HepG2 (cell line): ENCODE results near the gene ANKRD11. TPM values are rescaled to one million over a fixed set of nuclear protein-coding genes. Genes with fewer than 3 reads are reported as not detected.
A peak's percentile ranks its signal among the peaks of the same experiment; 100 is the strongest.

Source experiments
- HDAC2 ChIP-seq: sonication (generic); formaldehyde crosslinking; IDR thresholded peaks from 2 replicates; pipeline ENCODE4 v1.4.0; 2020; ENCODE audit warnings: missing genetic modification reagents
- IKZF1 ChIP-seq: fragments of 450-650 bp; IDR thresholded peaks from 2 replicates; pipeline ENCODE4 v1.7.1; 2016
- MED13 ChIP-seq: sonication (generic); formaldehyde crosslinking; IDR thresholded peaks from 2 replicates; pipeline ENCODE4 v1.5.0; 2020; ENCODE audit warnings: missing genetic modification reagents
- NCOA5 ChIP-seq: sonication (generic); formaldehyde crosslinking; IDR thresholded peaks from 2 replicates; pipeline ENCODE4 v1.4.0; 2020; ENCODE audit warnings: missing genetic modification reagents
- NR2C2 ChIP-seq: sonication (generic); formaldehyde crosslinking; IDR thresholded peaks from 2 replicates; pipeline ENCODE4 v1.4.0; 2020; ENCODE audit warnings: missing genetic modification reagents, mild to moderate bottlenecking, moderate library complexity, borderline replicate concordance
- SOX6 ChIP-seq, 2 experiments: fragments of 450-650 bp in 1 of 2; sonication (generic) in 1 of 2; formaldehyde crosslinking in 1 of 2; IDR thresholded peaks; 2 replicates each; pipeline versions ENCODE4 v1.4.0 to v1.6.1; 2017 to 2020; ENCODE audit warnings: antibody characterized with exemption in 1 of 2, mild to moderate bottlenecking in 1 of 2, missing genetic modification reagents in 1 of 2
- SP2 ChIP-seq: sonication (generic); formaldehyde crosslinking; IDR thresholded peaks from 2 replicates; pipeline ENCODE4 v1.5.1; 2020; ENCODE audit warnings: mild to moderate bottlenecking, missing genetic modification reagents
- ZBTB44 ChIP-seq: sonication (generic); formaldehyde crosslinking; IDR thresholded peaks from 2 replicates; pipeline ENCODE4 v1.4.0; 2020; ENCODE audit warnings: missing genetic modification reagents
- ZNF569 ChIP-seq: sonication (generic); formaldehyde crosslinking; IDR thresholded peaks from 2 replicates; pipeline ENCODE4 v1.5.0; 2020; ENCODE audit warnings: mild to moderate bottlenecking, missing genetic modification reagents, moderate library complexity, borderline replicate concordance
- ZNF572 ChIP-seq: sonication (generic); formaldehyde crosslinking; IDR thresholded peaks from 2 replicates; pipeline ENCODE4 v1.5.1; 2020; ENCODE audit warnings: mild to moderate bottlenecking, missing genetic modification reagents
- ZNF605 ChIP-seq: sonication (generic); formaldehyde crosslinking; IDR thresholded peaks from 2 replicates; pipeline ENCODE4 v1.8.0; 2022; ENCODE audit warnings: mild to moderate bottlenecking, missing genetic modification reagents
- polyA plus RNA-seq, 8 experiments: library from polyadenylated mRNA; depleted of rRNA in 3 of 8; stranded (reverse) in 7 of 8; unstranded in 1 of 8; fragments of >200 nt; fragmentation: Illumina TruSeq in 4 of 8; extraction: Trizol in 4 of 8; gene quantifications; 2 replicates each; pipeline versions ENCODE4 v1.2.1 to v1.2.3, GENCODE V29; 2011 to 2016; ENCODE audit warnings: low read depth in 4 of 8, missing spikeins in 1 of 8, mixed read lengths in 1 of 8; ENCODE audit not compliant: insufficient read depth in 1 of 8
- total RNA-seq, 5 experiments: library from RNA; depleted of rRNA; stranded (reverse); fragments of >200 nt; fragmentation: Illumina TruSeq; extraction: Trizol; gene quantifications; 2 replicates each; pipeline ENCODE4 v1.2.3, GENCODE V29; 2016; ENCODE audit warnings: low read depth in 1 of 5
- TF ChIP-seq, protein P1 (sequence below): IDR thresholded peaks from 2 replicates; pipeline ENCODE4 v1.6.1; 2012; ENCODE audit warnings: low read length, improper control_type of control experiment
- TF ChIP-seq, protein P2 (sequence below): sonication (generic); formaldehyde crosslinking; IDR thresholded peaks from 2 replicates; pipeline ENCODE4 v1.9.0; 2021; ENCODE audit warnings: missing genetic modification reagents, mild to moderate bottlenecking, borderline replicate concordance
- TF ChIP-seq, protein P3 (sequence below): sonication (generic); formaldehyde crosslinking; IDR thresholded peaks from 2 replicates; pipeline ENCODE4 v1.9.0; 2021; ENCODE audit warnings: mild to moderate bottlenecking, missing genetic modification reagents
- TF ChIP-seq, protein P4 (sequence below): sonication (generic); formaldehyde crosslinking; IDR thresholded peaks from 2 replicates; pipeline ENCODE4 v1.4.0; 2020; ENCODE audit warnings: mild to moderate bottlenecking, low read depth, missing genetic modification reagents

ANKRD11 gene
- total and polyA plus RNA-seq, 2 of the 13 experiments (the other 11 are each of a cell fraction or from before 2014, with no cell fraction given), result 21.4 to 38.4 TPM

DNA sequence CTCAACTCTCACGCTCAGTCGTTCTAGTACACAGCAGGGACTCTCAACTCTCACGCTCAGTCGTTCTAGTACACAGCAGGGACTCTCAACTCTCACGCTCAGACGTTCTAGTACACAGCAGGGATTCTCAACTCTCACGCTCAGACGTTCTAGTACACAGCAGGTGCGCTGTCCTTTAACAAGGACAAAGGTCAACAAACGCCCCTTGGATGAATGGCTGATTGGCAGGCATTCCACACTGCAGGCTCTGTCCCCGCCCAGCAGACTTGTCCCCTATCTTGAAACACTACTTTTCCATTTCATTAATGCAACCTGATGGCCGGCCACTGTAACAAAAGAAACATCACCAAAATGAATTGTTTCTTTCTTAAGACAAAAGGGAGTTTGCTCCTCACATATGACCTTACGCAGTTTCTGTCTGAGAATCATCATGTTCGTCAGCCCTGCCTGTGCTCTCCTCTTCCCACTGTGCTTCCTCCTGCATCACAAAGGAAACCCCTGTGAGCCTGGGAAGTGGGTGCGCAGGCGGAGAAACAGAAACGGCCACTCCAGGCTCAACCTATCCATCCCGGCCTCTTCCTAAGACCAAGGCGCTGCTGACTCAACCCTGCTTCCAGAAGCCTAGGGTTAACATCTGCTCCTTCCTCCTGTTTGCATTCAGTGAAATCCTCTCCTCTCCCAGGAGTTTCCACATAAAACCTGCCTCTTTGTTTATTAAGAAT, 59.8 kb downstream of the ANKRD11 start (continued):
- TF ChIP-seq ZNF569 (CRISPR knock-in tag) (no peak), NR2C2 (CRISPR knock-in tag) (0 out of 2 replicates have a peak, but pooled peaks have one; percentile 13), ZBTB44 (CRISPR knock-in tag) (no peak), HDAC2 (CRISPR knock-in tag) (0 out of 2 replicates have a peak, but pooled peaks have one; percentile 9), SOX6 (IDR thresholded peaks at IDR 0.05) (no peak), SOX6 (CRISPR knock-in tag; IDR thresholded peaks at IDR 0.05) (no peak), NCOA5 (CRISPR knock-in tag) (no peak), IKZF1 (no peak), SP2 (CRISPR knock-in tag) (no peak), MED13 (CRISPR knock-in tag) (no peak), ZNF572 (no peak), ZNF605 (CRISPR knock-in tag) (no peak)
- TF ChIP-seq, protein P1, sequence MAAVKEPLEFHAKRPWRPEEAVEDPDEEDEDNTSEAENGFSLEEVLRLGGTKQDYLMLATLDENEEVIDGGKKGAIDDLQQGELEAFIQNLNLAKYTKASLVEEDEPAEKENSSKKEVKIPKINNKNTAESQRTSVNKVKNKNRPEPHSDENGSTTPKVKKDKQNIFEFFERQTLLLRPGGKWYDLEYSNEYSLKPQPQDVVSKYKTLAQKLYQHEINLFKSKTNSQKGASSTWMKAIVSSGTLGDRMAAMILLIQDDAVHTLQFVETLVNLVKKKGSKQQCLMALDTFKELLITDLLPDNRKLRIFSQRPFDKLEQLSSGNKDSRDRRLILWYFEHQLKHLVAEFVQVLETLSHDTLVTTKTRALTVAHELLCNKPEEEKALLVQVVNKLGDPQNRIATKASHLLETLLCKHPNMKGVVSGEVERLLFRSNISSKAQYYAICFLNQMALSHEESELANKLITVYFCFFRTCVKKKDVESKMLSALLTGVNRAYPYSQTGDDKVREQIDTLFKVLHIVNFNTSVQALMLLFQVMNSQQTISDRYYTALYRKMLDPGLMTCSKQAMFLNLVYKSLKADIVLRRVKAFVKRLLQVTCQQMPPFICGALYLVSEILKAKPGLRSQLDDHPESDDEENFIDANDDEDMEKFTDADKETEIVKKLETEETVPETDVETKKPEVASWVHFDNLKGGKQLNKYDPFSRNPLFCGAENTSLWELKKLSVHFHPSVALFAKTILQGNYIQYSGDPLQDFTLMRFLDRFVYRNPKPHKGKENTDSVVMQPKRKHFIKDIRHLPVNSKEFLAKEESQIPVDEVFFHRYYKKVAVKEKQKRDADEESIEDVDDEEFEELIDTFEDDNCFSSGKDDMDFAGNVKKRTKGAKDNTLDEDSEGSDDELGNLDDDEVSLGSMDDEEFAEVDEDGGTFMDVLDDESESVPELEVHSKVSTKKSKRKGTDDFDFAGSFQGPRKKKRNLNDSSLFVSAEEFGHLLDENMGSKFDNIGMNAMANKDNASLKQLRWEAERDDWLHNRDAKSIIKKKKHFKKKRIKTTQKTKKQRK, result no peak
- TF ChIP-seq, protein P2, sequence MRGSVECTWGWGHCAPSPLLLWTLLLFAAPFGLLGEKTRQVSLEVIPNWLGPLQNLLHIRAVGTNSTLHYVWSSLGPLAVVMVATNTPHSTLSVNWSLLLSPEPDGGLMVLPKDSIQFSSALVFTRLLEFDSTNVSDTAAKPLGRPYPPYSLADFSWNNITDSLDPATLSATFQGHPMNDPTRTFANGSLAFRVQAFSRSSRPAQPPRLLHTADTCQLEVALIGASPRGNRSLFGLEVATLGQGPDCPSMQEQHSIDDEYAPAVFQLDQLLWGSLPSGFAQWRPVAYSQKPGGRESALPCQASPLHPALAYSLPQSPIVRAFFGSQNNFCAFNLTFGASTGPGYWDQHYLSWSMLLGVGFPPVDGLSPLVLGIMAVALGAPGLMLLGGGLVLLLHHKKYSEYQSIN (CRISPR knock-in tag), result no peak
- TF ChIP-seq, protein P3, sequence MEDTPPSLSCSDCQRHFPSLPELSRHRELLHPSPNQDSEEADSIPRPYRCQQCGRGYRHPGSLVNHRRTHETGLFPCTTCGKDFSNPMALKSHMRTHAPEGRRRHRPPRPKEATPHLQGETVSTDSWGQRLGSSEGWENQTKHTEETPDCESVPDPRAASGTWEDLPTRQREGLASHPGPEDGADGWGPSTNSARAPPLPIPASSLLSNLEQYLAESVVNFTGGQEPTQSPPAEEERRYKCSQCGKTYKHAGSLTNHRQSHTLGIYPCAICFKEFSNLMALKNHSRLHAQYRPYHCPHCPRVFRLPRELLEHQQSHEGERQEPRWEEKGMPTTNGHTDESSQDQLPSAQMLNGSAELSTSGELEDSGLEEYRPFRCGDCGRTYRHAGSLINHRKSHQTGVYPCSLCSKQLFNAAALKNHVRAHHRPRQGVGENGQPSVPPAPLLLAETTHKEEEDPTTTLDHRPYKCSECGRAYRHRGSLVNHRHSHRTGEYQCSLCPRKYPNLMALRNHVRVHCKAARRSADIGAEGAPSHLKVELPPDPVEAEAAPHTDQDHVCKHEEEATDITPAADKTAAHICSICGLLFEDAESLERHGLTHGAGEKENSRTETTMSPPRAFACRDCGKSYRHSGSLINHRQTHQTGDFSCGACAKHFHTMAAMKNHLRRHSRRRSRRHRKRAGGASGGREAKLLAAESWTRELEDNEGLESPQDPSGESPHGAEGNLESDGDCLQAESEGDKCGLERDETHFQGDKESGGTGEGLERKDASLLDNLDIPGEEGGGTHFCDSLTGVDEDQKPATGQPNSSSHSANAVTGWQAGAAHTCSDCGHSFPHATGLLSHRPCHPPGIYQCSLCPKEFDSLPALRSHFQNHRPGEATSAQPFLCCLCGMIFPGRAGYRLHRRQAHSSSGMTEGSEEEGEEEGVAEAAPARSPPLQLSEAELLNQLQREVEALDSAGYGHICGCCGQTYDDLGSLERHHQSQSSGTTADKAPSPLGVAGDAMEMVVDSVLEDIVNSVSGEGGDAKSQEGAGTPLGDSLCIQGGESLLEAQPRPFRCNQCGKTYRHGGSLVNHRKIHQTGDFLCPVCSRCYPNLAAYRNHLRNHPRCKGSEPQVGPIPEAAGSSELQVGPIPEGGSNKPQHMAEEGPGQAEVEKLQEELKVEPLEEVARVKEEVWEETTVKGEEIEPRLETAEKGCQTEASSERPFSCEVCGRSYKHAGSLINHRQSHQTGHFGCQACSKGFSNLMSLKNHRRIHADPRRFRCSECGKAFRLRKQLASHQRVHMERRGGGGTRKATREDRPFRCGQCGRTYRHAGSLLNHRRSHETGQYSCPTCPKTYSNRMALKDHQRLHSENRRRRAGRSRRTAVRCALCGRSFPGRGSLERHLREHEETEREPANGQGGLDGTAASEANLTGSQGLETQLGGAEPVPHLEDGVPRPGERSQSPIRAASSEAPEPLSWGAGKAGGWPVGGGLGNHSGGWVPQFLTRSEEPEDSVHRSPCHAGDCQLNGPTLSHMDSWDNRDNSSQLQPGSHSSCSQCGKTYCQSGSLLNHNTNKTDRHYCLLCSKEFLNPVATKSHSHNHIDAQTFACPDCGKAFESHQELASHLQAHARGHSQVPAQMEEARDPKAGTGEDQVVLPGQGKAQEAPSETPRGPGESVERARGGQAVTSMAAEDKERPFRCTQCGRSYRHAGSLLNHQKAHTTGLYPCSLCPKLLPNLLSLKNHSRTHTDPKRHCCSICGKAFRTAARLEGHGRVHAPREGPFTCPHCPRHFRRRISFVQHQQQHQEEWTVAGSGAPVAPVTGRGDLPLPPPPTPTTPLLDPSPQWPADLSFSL (CRISPR knock-in tag), result no peak
- TF ChIP-seq, protein P4, sequence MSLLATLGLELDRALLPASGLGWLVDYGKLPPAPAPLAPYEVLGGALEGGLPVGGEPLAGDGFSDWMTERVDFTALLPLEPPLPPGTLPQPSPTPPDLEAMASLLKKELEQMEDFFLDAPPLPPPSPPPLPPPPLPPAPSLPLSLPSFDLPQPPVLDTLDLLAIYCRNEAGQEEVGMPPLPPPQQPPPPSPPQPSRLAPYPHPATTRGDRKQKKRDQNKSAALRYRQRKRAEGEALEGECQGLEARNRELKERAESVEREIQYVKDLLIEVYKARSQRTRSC, result no peak
